MM.1S (cell line): ENCODE data around the gene PSMG3.

Experiments used
- DNase-seq: peaks from one replicate; pipeline ENCODE4 v3.0.0-alpha.2; 2015
- H2AFZ ChIP-seq: fragments of 300-600 bp; sonication (generic); 2 replicates; pipeline ENCODE4 v1.6.0; 2016; ENCODE audit warnings: antibody characterized with exemption, low read length
- H3F3A ChIP-seq: fragments of 300-600 bp; sonication (generic); 2 replicates; pipeline ENCODE4 v1.6.1; 2016; ENCODE audit warnings: mild to moderate bottlenecking, antibody characterized with exemption, low read length, moderate library complexity, mixed read lengths; ENCODE audit not compliant: insufficient read depth
- H3K27ac ChIP-seq: fragments of 300-600 bp; sonication (generic); 2 replicates; pipeline ENCODE4 v1.5.1; 2016; ENCODE audit warnings: mild to moderate bottlenecking, low read length
- H3K27me3 ChIP-seq: fragments of 300-600 bp; sonication (generic); replicated peaks from 2 replicates; pipeline ENCODE4 v1.6.0; 2016; ENCODE audit warnings: low read length; ENCODE audit not compliant: insufficient read depth
- H3K36me3 ChIP-seq: fragments of 300-600 bp; sonication (generic); replicated peaks from 2 replicates; pipeline ENCODE4 v1.6.1; 2016; ENCODE audit warnings: mild to moderate bottlenecking, low read length, mixed read lengths; ENCODE audit not compliant: insufficient read depth
- H3K4me1 ChIP-seq: fragments of 300-600 bp; sonication (generic); 2 replicates; pipeline ENCODE4 v1.6.1; 2016; ENCODE audit warnings: low read length, mixed read lengths
- H3K4me2 ChIP-seq: fragments of 300-600 bp; sonication (generic); 2 replicates; pipeline ENCODE4 v1.6.0; 2016; ENCODE audit warnings: low read depth, low read length
- H3K4me3 ChIP-seq: fragments of 300-600 bp; sonication (generic); 2 replicates; pipeline ENCODE4 v1.5.1; 2016; ENCODE audit warnings: low read length, mixed read lengths
- H3K79me2 ChIP-seq: fragments of 300-600 bp; sonication (generic); 2 replicates; pipeline ENCODE4 v1.6.1; 2016; ENCODE audit warnings: mixed run types, low read length, mixed read lengths
- H3K9ac ChIP-seq: fragments of 300-600 bp; sonication (generic); 2 replicates; pipeline ENCODE4 v1.6.1; 2016; ENCODE audit warnings: low read length, mixed read lengths
- H3K9me2 ChIP-seq: fragments of 300-600 bp; sonication (generic); replicated peaks from 2 replicates; pipeline ENCODE4 v1.6.1; 2016; ENCODE audit warnings: mild to moderate bottlenecking, low read length, mixed read lengths; ENCODE audit not compliant: insufficient read depth
- H3K9me3 ChIP-seq: fragments of 300-600 bp; sonication (generic); replicated peaks from 2 replicates; pipeline ENCODE4 v1.6.1; 2016; ENCODE audit warnings: mild to moderate bottlenecking, low read length, mixed read lengths; ENCODE audit not compliant: insufficient read depth
- H4K20me1 ChIP-seq: fragments of 300-600 bp; sonication (generic); 2 replicates; pipeline ENCODE4 v1.6.1; 2016; ENCODE audit warnings: mild to moderate bottlenecking, low read length, moderate library complexity, mixed read lengths; ENCODE audit not compliant: insufficient read depth
- EZH2 ChIP-seq: fragments of 300-600 bp; sonication (generic); optimal IDR thresholded peaks from 2 replicates; pipeline ENCODE3; 2017; ENCODE audit warnings: low read depth, mild to moderate bottlenecking, antibody characterized with exemption, low read length, mixed read lengths
- EZH2phosphoT487 ChIP-seq: fragments of 300-600 bp; sonication (generic); IDR thresholded peaks from 2 replicates; pipeline ENCODE4 v1.6.1; 2018; ENCODE audit warnings: antibody characterized with exemption, low read length
- TF ChIP-seq, protein P1 (sequence below): fragments of 300-600 bp; sonication (generic); IDR thresholded peaks from 2 replicates; pipeline ENCODE4 v1.5.1; 2016; ENCODE audit warnings: antibody characterized with exemption, low read length, mixed read lengths

PSMG3 gene

DNA sequence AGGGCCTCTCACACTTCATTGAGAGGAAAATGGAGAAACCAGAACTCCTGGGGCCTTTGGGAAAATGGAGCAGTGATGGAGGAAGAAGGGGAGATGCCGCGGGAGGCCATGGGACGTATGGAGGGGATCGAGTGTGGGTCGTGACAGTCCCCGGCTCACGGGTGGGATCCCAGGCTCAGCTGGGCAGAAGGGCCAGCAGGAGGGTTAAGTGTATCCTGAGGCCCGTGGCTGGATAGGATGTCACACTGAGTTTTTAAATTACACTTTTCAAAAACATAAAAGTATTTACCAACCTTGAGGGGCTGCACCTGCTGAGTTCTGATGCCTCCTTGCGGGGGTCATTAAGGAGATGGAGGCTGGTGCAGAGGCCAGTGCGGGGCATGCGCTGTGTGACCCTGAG is 28.0 kb upstream of the PSMG3 start:
- TF ChIP-seq EZH2phosphoT487, result no peak
- TF ChIP-seq, protein P1, sequence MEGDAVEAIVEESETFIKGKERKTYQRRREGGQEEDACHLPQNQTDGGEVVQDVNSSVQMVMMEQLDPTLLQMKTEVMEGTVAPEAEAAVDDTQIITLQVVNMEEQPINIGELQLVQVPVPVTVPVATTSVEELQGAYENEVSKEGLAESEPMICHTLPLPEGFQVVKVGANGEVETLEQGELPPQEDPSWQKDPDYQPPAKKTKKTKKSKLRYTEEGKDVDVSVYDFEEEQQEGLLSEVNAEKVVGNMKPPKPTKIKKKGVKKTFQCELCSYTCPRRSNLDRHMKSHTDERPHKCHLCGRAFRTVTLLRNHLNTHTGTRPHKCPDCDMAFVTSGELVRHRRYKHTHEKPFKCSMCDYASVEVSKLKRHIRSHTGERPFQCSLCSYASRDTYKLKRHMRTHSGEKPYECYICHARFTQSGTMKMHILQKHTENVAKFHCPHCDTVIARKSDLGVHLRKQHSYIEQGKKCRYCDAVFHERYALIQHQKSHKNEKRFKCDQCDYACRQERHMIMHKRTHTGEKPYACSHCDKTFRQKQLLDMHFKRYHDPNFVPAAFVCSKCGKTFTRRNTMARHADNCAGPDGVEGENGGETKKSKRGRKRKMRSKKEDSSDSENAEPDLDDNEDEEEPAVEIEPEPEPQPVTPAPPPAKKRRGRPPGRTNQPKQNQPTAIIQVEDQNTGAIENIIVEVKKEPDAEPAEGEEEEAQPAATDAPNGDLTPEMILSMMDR, result no peak
- TF ChIP-seq EZH2, result no peak
- no peak overlapping the region for H3K27ac ChIP-seq
- H3K4me3 ChIP-seq, result no peak overlapping the region
- H3K9me2 ChIP-seq, result no peaks in the 10 kb centered on the region
- no peak overlapping the region for H2AFZ ChIP-seq
- H3F3A ChIP-seq, result no peaks in the 10 kb centered on the region
- no peak overlapping the region for H3K9ac ChIP-seq
- H3K4me1 ChIP-seq, result no peaks in the 10 kb centered on the region
- no peaks in the 10 kb centered on the region for H3K9me3 ChIP-seq
- no peak for DNase-seq
- no peaks in the 10 kb centered on the region for H3K79me2 ChIP-seq
- no peaks in the 10 kb centered on the region for H3K36me3 ChIP-seq
- H4K20me1 ChIP-seq, result no peaks in the 10 kb centered on the region
- H3K4me2 ChIP-seq, result no peak overlapping the region
- peaks cover 85% of the 10 kb centered on the region for H3K27me3 ChIP-seq

DNA sequence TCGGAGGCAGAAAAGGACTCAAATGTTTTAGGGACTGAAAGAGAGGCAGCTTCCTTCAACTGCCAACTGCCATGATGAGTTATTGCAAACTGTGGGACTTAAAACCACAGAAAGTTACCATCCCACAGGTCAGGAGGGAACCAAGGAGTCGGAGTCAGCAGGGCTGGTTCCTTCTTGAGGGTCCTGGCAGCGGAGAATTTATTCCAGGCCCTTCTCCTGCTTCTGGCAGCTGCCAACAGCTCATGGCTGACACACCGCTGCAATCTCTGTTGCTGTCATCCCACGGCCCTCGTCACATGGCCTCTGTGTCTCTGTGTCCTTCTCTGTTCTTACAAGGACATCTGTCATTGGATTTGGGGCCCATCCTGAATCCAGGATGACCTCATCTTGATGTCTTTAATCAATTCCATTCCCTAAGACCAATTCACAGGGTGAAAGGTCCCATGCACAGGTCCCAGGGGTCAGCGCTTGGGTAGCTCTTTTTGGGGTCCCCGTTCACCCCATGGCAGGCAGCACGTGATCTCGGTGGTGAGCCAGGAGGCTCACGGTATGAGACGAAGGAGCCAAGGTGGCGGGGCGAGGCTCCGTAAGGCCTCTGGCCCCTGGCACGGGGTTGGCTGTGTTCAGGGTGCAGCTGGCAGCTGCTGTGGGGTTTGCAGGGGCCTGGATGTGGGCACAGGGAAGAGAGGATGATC is 27.4 kb upstream of the PSMG3 start:
- Histone ChIP-seq H3F3A (no peaks in the 10 kb centered on the region), H3K27ac (no peak overlapping the region), H3K4me3 (no peak overlapping the region), H2AFZ (no peak overlapping the region), H4K20me1 (no peaks in the 10 kb centered on the region), H3K4me2 (no peak overlapping the region), H3K4me1 (no peaks in the 10 kb centered on the region), H3K9me3 (no peaks in the 10 kb centered on the region), H3K9ac (no peak overlapping the region), H3K9me2 (no peaks in the 10 kb centered on the region), H3K27me3 (peaks cover 85% of the 10 kb centered on the region), H3K36me3 (no peaks in the 10 kb centered on the region), H3K79me2 (no peaks in the 10 kb centered on the region)
- no peak for DNase-seq
- TF ChIP-seq, protein P1, result no peak
- TF ChIP-seq EZH2phosphoT487 (no peak), EZH2 (no peak)

DNA sequence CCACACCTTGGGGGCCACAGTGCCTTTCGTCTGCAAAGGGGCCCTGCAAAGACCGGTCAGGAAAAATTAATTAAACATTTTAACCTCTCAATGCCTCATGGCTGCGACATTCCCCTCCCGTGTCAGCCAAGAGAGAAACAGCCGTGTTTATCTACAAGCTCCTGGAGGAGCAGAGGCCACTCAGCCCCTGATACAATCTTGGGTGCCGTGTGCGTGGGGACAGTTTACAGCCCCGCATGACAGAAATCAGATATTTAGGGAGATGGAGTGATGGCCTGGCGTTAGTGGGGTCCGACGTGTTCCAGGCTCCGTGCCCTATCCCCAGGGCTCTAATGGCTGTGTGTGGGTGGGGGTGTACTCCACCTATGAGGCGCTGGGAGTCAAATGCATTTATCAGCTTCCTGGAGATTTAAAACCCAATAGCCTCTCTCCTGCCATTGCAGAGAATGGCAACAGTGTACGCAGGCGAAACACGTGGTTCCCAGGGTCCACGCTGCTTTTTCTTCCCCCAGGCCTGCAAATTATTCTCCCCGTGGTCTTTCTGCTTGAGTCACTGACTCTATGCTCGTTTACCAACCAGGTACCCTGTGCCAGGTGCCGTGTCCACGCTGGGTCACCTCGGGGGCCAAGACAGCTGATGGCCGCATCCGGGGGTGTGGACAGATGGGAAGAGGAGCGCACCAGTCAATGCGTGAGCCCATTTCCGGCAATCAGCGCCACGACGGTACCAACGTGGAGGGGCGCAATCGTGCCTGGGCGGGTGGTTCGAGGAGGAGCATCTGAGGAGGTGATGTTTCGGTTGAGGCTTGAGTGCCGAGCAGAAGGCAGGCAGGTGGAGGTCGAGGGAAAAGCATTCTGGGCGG is 26.6 kb upstream of the PSMG3 start:
- Histone ChIP-seq H3K4me3 (no peak overlapping the region), H3K4me2 (no peak overlapping the region), H3K9me3 (no peaks in the 10 kb centered on the region), H3F3A (no peaks in the 10 kb centered on the region), H3K9me2 (no peaks in the 10 kb centered on the region), H3K4me1 (no peaks in the 10 kb centered on the region), H4K20me1 (no peaks in the 10 kb centered on the region), H3K36me3 (no peaks in the 10 kb centered on the region), H3K27ac (no peak overlapping the region), H3K27me3 (peaks cover 85% of the 10 kb centered on the region), H3K9ac (no peak overlapping the region), H3K79me2 (no peaks in the 10 kb centered on the region), H2AFZ (no peak overlapping the region)
- DNase-seq, result no peak
- no peak for TF ChIP-seq EZH2
- TF ChIP-seq, protein P1, result no peak
- TF ChIP-seq EZH2phosphoT487, result no peak
